HepG2 (cell line): Measurements from ENCODE around the gene LY6G5B. TPM values are rescaled to one million over a fixed set of nuclear protein-coding genes. Genes with fewer than 3 reads are reported as not detected.
A peak's percentile ranks its signal among the peaks of the same experiment; 100 is the strongest.

Experiments
- ARID4A ChIP-seq: sonication (generic); formaldehyde crosslinking; IDR thresholded peaks from 2 replicates; pipeline ENCODE4 v1.5.0; 2020; ENCODE audit warnings: mild to moderate bottlenecking, missing genetic modification reagents, borderline replicate concordance
- KDM5A ChIP-seq: fragments of 200-600 bp; sonication (generic); IDR thresholded peaks from 2 replicates; pipeline ENCODE4 v1.7.0; 2018; ENCODE audit warnings: antibody characterized with exemption, mild to moderate bottlenecking, low read length, borderline replicate concordance
- LRRFIP1 ChIP-seq: sonication (generic); formaldehyde crosslinking; conservative IDR thresholded peaks from 2 replicates; pipeline ENCODE4 v1.4.0; 2020; ENCODE audit warnings: missing genetic modification reagents
- MYC ChIP-seq: sonication (generic); formaldehyde crosslinking; IDR thresholded peaks from 2 replicates; pipeline ENCODE4 v1.9.0; 2021; ENCODE audit warnings: missing genetic modification reagents, borderline replicate concordance
- NR0B2 ChIP-seq: sonication (generic); formaldehyde crosslinking; IDR thresholded peaks from 2 replicates; pipeline ENCODE4 v1.4.0; 2020; ENCODE audit warnings: mild to moderate bottlenecking, missing genetic modification reagents
- NRL ChIP-seq: sonication (generic); formaldehyde crosslinking; IDR thresholded peaks from 2 replicates; pipeline ENCODE4 v1.5.0; 2020; ENCODE audit warnings: missing genetic modification reagents, mild to moderate bottlenecking, moderate library complexity, borderline replicate concordance
- PRDM15 ChIP-seq: sonication (generic); formaldehyde crosslinking; IDR thresholded peaks from 2 replicates; pipeline ENCODE4 v1.4.0; 2020; ENCODE audit warnings: missing genetic modification reagents
- TCF7L2 ChIP-seq: IDR thresholded peaks from 2 replicates; pipeline ENCODE4 v1.6.1; 2011; ENCODE audit warnings: mild to moderate bottlenecking, low read depth, low read length, moderate library complexity
- ZNF343 ChIP-seq: sonication (generic); formaldehyde crosslinking; IDR thresholded peaks from 2 replicates; pipeline ENCODE4 v1.4.0; 2020; ENCODE audit warnings: mild to moderate bottlenecking, missing genetic modification reagents
- ZNF687 ChIP-seq: sonication (generic); formaldehyde crosslinking; IDR thresholded peaks from 2 replicates; pipeline ENCODE4 v1.5.1; 2020; ENCODE audit warnings: mild to moderate bottlenecking, missing genetic modification reagents, moderate library complexity
- polyA plus RNA-seq, 8 experiments: library from polyadenylated mRNA; depleted of rRNA in 3 of 8; stranded (reverse) in 7 of 8; unstranded in 1 of 8; fragments of >200 nt; fragmentation: Illumina TruSeq in 4 of 8; extraction: Trizol in 4 of 8; gene quantifications; 2 replicates each; pipeline versions ENCODE4 v1.2.1 to v1.2.3, GENCODE V29; 2011 to 2016; ENCODE audit warnings: low read depth in 4 of 8, missing spikeins in 1 of 8, mixed read lengths in 1 of 8; ENCODE audit not compliant: insufficient read depth in 1 of 8
- total RNA-seq, 5 experiments: library from RNA; depleted of rRNA; stranded (reverse); fragments of >200 nt; fragmentation: Illumina TruSeq; extraction: Trizol; gene quantifications; 2 replicates each; pipeline ENCODE4 v1.2.3, GENCODE V29; 2016; ENCODE audit warnings: low read depth in 1 of 5

The LY6G5B gene
- total and polyA plus RNA-seq, 2 of the 13 experiments (the other 11 are each of a cell fraction or from before 2014, with no cell fraction given), result 7.8 to 15.7 TPM

GRCh38 chr6:31665501-31666336 lies 4.1 kb upstream of the LY6G5B start, which contains the start of gene CSNK2B (continued):
- TF ChIP-seq ZNF687 (CRISPR knock-in tag) (peak; percentile 84), PRDM15 (CRISPR knock-in tag) (peak; percentile 97), NR0B2 (CRISPR knock-in tag) (peak; percentile 74; the same call in 1 of the 2 replicates), NRL (peak; percentile 74), TCF7L2 (no peak), ARID4A (CRISPR knock-in tag) (peak; percentile 83), MYC (peak; percentile 74; the same call in 1 of the 2 replicates), KDM5A (peak; percentile 81), ZNF343 (CRISPR knock-in tag) (no peak), LRRFIP1 (CRISPR knock-in tag) (no peak; the same call in 1 of the 2 replicates)
